Lower leg skin (tissue), 4 donors: Measurements from ENCODE around the gene SULT1C4. TPM values are rescaled to one million over a fixed set of nuclear protein-coding genes. Genes with fewer than 3 reads are reported as not detected.

Experiments
- DNase-seq, 2 donors: peaks; one replicate each; pipeline ENCODE4 v3.0.0-alpha.2; 2019; ENCODE audit warnings: low spot score in 2 of 2
- H3K4me3 ChIP-seq: fragments of 200-600 bp; sonication (generic); 2 replicates; pipeline ENCODE4 v1.5.1; 2017; ENCODE audit warnings: mild to moderate bottlenecking, low read depth; ENCODE audit not compliant: poor library complexity, severe bottlenecking
- POLR2A ChIP-seq, 2 donors: fragments of 450-650 bp; IDR thresholded peaks; one replicate each; pipeline ENCODE4 v1.6.1; 2016 to 2017; ENCODE audit warnings: antibody characterized with exemption in 2 of 2, mild to moderate bottlenecking in 1 of 2, moderate library complexity in 1 of 2
- WGBS, 2 donors: methylation state at CpG; one replicate each; pipeline ENCODE4 v1.1.5; 2018; 5-methylcytosine and 5-hydroxymethylcytosine counted together
- intact Hi-C: fragments of 100-400 bp; cut with DNase I; formaldehyde crosslinking; loops from one replicate; pipeline ENCODE4 v1.15.0; 2023; ENCODE audit warnings: low total_unique reads
- total RNA-seq, 4 donors: library from RNA; depleted of rRNA; stranded (reverse); fragments of >200 nt; gene quantifications; one replicate each; pipeline ENCODE4 v1.1.0, GENCODE V29; 2016
- TF ChIP-seq, protein P1 (sequence below), 3 donors: fragments of 450-650 bp; IDR thresholded peaks; one replicate each; pipeline ENCODE4 v1.5.1; 2016; ENCODE audit warnings: antibody characterized with exemption in 3 of 3, mild to moderate bottlenecking in 3 of 3, moderate library complexity in 2 of 3

Gene SULT1C4
- total RNA-seq, 4 donors from 2014 or later: 0.17 to 2.4 (median 0.93) TPM

DNA sequence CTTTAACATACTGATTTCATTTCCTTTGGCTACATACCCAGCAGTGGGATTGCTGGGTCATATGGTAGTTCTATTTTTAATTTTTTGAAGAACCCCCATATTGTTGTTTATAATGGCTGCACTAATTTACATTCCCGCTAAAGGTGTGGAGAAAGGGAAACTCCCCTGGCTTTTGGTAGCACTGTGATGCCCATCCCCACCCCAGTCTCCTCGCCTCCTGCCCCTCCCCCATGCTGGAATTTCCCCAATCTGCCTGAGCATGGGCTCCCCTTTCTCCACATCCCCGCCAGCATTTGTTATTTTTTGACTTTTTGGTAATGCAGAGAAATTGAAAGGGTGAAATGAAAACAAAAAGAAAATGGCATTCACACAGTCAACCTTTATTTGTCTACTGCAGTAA is 30.0 kb upstream of the SULT1C4 start:
- 57 to 64% methylated on average over 3 of the region's 3 CpGs for WGBS, 2 donors
- H3K4me3 ChIP-seq: no peak overlapping the region
- no peak for TF ChIP-seq POLR2A (IDR thresholded peaks at IDR 0.05)
- TF ChIP-seq, protein P1, sequence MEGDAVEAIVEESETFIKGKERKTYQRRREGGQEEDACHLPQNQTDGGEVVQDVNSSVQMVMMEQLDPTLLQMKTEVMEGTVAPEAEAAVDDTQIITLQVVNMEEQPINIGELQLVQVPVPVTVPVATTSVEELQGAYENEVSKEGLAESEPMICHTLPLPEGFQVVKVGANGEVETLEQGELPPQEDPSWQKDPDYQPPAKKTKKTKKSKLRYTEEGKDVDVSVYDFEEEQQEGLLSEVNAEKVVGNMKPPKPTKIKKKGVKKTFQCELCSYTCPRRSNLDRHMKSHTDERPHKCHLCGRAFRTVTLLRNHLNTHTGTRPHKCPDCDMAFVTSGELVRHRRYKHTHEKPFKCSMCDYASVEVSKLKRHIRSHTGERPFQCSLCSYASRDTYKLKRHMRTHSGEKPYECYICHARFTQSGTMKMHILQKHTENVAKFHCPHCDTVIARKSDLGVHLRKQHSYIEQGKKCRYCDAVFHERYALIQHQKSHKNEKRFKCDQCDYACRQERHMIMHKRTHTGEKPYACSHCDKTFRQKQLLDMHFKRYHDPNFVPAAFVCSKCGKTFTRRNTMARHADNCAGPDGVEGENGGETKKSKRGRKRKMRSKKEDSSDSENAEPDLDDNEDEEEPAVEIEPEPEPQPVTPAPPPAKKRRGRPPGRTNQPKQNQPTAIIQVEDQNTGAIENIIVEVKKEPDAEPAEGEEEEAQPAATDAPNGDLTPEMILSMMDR (IDR thresholded peaks at IDR 0.05): no peak
- no peak for DNase-seq
- intact Hi-C loops: no loop called here

DNA sequence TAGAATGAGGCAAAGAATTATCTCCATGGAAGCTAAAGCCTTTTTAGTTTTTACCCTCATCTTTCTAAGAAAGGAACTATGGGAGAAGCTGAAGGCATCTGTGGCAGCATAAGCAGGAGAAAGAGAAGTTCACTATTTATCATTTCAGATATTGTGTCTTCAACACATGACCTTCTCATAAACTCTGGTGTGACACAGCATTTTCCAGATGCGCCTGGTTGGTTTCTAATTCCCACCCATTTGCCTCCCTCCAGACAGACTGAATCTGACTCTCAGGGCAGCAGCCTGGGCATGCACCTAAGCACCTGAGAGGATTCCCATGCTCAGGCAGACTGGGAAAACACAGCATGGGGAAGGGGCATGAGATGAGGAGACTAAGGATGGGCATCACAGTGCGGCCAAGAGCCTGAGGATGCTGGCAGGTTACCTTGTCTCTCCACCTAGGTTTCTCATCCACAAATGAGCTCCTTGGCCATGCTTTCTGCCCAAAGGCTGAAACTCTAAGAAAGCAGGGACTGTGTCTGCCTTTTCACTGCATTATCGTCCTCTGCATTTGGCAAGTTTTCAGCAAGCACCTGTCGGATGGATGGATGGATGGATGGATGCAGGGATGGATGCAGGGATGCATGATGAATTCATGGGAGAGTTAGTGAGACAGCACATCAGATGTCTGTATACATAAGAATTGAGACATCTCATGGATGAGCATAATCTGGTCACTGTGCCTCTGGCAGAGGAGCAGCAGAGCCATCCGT is 28.8 kb upstream of the SULT1C4 start:
- 78 to 80% methylated on average over 5 of the region's 5 CpGs for WGBS, 2 donors
- intact Hi-C loops: no loop called here

DNA sequence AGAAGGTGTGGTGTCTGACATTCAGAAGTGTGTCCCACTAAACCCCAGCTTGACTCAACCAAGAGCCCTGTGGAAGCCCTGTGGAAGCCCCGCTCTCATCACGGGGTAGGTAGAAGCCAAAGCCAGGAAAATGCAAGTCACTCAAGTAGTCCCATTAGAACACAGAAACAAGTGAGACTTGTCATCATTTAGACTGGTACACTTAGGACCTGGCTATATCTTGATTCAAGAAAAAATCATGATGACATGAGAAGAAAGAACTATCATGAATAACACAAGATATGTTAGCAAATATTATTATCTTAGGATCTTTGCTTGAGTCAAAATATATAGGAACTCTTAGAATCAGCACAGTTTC is 28.2 kb upstream of the SULT1C4 start:
- H3K4me3 ChIP-seq: no peak overlapping the region
- WGBS, 2 donors: 63 to 73% methylated on average over 2 of the region's 2 CpGs
- TF ChIP-seq, protein P1 (IDR thresholded peaks at IDR 0.05): no peak
- no peak for TF ChIP-seq POLR2A (IDR thresholded peaks at IDR 0.05)
- intact Hi-C loops: no loop called here
- DNase-seq: no peak

More for the DNA sequence above, 28.8 kb upstream of the SULT1C4 start:
- H3K4me3 ChIP-seq: no peak overlapping the region
- TF ChIP-seq, protein P1 (IDR thresholded peaks at IDR 0.05): no peak
- no peak for TF ChIP-seq POLR2A (IDR thresholded peaks at IDR 0.05)
- no peak for DNase-seq

GRCh38 chr2:108351889-108352288 is 25.9 kb upstream of the SULT1C4 start:
- H3K4me3 ChIP-seq: no peak overlapping the region
- intact Hi-C loops: no loop called here
- TF ChIP-seq, protein P1 (IDR thresholded peaks at IDR 0.05): no peak
- TF ChIP-seq POLR2A (IDR thresholded peaks at IDR 0.05): no peak
- DNase-seq: no peak

- intact Hi-C loops: no loop called here
- WGBS, 2 donors: 68 to 71% methylated on average over 5 of the region's 5 CpGs
Observed at GRCh38 chr2:108354136-108354535, 23.6 kb upstream of the SULT1C4 start.

More at GRCh38 chr2:108354136-108354535, 23.6 kb upstream of the SULT1C4 start:
- no peak for TF ChIP-seq POLR2A (IDR thresholded peaks at IDR 0.05)
- TF ChIP-seq, protein P1 (IDR thresholded peaks at IDR 0.05): no peak
- DNase-seq: no peak
- no peak overlapping the region for H3K4me3 ChIP-seq
